ENCODE data around the gene NOTCH1.

DNA sequence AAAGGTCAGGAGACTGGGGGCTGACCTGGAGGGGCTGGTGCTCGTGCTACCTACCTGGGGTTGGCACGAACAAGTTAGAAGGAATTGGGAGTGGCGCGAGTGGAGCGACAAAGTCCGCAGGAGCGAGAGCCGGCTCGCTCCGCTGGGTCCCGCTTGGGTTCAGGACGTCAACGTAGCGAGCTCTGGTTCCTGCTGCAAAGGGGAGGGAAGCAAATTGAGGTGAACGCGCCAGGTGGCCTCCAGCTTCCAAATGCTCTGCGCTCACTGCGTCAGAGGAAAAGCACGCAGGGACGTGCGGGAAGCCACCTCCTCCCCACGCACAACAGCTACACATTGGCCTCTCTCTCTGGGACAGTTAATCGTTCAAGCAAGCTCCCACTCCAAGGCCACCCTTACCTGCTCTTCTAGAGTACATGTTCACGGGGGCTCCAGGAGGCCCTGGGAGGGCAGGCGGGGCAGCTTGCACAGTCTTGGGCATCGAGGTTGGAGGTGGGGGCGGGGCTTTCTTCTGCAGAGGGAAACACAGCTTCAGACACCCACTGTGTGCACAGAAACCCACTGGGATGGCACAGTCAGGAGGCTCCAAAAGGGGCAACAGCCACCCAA is 98.6 kb downstream of the NOTCH1 start:
- TF ChIP-seq, protein P1, sequence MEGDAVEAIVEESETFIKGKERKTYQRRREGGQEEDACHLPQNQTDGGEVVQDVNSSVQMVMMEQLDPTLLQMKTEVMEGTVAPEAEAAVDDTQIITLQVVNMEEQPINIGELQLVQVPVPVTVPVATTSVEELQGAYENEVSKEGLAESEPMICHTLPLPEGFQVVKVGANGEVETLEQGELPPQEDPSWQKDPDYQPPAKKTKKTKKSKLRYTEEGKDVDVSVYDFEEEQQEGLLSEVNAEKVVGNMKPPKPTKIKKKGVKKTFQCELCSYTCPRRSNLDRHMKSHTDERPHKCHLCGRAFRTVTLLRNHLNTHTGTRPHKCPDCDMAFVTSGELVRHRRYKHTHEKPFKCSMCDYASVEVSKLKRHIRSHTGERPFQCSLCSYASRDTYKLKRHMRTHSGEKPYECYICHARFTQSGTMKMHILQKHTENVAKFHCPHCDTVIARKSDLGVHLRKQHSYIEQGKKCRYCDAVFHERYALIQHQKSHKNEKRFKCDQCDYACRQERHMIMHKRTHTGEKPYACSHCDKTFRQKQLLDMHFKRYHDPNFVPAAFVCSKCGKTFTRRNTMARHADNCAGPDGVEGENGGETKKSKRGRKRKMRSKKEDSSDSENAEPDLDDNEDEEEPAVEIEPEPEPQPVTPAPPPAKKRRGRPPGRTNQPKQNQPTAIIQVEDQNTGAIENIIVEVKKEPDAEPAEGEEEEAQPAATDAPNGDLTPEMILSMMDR (IDR thresholded peaks at IDR 0.05): no peak
- TF ChIP-seq POLR2A (IDR thresholded peaks at IDR 0.05): no peak
